ENCODE data around the gene RNF222. TPM values are rescaled to one million over a fixed set of nuclear protein-coding genes. Genes with fewer than 3 reads are reported as not detected.

RNF222 gene
- total and polyA plus RNA-seq, 4 donors, result 0.11 TPM; not detected in 3

DNA sequence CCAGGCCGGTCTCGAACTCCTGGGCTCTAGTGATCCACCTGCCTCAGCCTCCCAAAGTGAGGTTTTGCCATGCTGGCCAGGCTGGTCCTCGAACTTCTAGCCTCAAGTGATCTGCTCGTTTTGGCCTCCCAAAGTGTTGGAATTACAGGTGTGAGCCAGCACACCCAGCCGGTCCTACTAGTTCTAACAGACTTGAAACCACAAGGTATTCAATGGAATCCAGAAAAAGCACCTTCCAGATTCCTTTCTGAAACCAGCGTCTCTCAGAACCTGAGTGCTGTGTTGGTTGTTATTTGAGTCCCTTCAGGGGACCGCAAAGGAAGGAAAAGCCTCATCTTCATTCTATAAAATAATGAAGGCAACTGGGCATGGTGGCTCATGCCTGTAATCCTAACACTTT is 25.2 kb downstream of the RNF222 start:
- DNase-seq (ENCODE audit: low read depth in 4 of 6, low spot score in 6 of 6), result no peak
- Histone ChIP-seq H3K9me3 (ENCODE audit: control insufficient read depth, insufficient read depth, low read length) (no peaks in the 10 kb centered on the region), H3K4me1 (ENCODE audit: control insufficient read depth, insufficient read depth, low read length) (peaks cover 19% of the 10 kb centered on the region), H3K27me3 (ENCODE audit: control insufficient read depth, insufficient read depth, low read length) (no peaks in the 10 kb centered on the region), H3K36me3 (ENCODE audit: control insufficient read depth, insufficient read depth, low read length) (peaks cover 32% of the 10 kb centered on the region), H3K4me3 (ENCODE audit: low read depth, low read length) (no peak overlapping the region), H3K27ac (ENCODE audit: low read depth, low read length) (no peak overlapping the region)
- 100% methylated on average over 2 of the region's 7 CpGs for WGBS (ENCODE audit: insufficient coverage)

DNA sequence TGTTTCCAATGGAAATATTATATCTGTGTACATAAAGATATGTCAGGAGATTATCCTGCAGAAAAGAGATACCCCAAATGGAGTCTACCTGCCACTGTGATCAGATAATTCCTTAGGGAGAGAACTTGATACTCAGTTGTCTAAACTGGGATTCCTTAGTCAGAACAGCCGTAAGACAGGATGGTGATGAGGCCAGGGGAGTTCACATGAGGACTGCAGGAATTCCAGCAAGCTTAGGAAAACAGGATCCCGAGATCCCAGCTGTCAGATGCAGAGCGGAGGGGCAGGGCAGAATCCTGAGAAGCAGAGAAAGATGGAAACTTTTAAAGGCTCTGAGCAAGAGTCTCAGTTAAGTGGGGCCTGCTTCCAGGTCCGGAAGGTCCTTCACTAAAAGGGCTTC is 25.8 kb downstream of the RNF222 start:
- WGBS (ENCODE audit: insufficient coverage), result 95% methylated on average over 3 of the region's 4 CpGs
- peaks cover 34% of the 10 kb centered on the region for H3K36me3 ChIP-seq (ENCODE audit: control insufficient read depth, insufficient read depth, low read length)

DNA sequence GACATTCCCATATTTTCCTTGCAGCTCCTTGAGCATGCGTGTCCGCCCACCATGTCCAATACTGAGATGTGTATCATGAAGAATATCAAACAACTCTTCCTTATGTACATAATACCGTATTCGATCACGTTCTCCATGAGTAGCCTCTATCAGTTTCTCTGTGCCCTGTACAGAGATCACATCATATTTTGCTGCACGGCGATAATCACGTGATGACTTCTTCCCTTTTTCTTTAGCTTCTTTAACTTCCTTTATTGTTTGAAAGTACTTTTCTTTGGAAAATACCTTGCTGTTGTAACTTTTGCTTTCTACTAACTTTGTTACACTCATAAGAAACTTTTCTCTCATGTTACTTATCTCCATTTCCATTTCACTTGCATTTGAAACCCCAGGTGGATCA is 27.7 kb downstream of the RNF222 start:
- no peak for DNase-seq (ENCODE audit: low read depth in 4 of 6, low spot score in 6 of 6)
- H3K4me1 ChIP-seq (ENCODE audit: control insufficient read depth, insufficient read depth, low read length), result peaks cover under 1% of the 10 kb centered on the region
- H3K36me3 ChIP-seq (ENCODE audit: control insufficient read depth, insufficient read depth, low read length), result peaks cover 34% of the 10 kb centered on the region

More for the DNA sequence above, 25.8 kb downstream of the RNF222 start:
- H3K4me3 ChIP-seq (ENCODE audit: low read depth, low read length), result no peak overlapping the region
- no peaks in the 10 kb centered on the region for H3K9me3 ChIP-seq (ENCODE audit: control insufficient read depth, insufficient read depth, low read length)
- H3K27me3 ChIP-seq (ENCODE audit: control insufficient read depth, insufficient read depth, low read length), result no peaks in the 10 kb centered on the region
- H3K27ac ChIP-seq (ENCODE audit: low read depth, low read length), result no peak overlapping the region
- no peak for DNase-seq (ENCODE audit: low read depth in 4 of 6, low spot score in 6 of 6)
- H3K4me1 ChIP-seq (ENCODE audit: control insufficient read depth, insufficient read depth, low read length), result peaks cover 17% of the 10 kb centered on the region

DNA sequence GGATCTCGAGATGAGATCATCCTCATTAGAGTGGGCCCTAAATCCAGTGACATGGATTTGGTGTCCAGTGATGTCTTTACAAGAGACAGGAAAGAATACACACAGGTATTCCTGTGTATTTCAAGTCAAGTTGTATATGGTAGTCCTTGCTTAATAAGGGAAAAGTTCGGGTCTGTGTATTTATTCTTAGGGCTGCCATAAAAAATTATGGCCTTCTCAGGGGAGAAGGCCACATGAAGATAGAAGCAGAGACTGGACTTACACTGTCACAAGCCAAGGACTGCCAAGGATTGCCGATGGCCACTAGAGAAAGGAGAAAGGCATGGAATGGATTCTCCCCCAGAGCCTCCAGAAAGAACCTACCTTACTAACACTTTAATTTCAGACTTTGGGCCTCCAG is 29.4 kb downstream of the RNF222 start:
- no peaks in the 10 kb centered on the region for H3K9me3 ChIP-seq (ENCODE audit: control insufficient read depth, insufficient read depth, low read length)
- WGBS (ENCODE audit: insufficient coverage), result 90% methylated on average over 2 of the region's 3 CpGs
- H3K36me3 ChIP-seq (ENCODE audit: control insufficient read depth, insufficient read depth, low read length), result peaks cover 33% of the 10 kb centered on the region
- no peak overlapping the region for H3K4me3 ChIP-seq (ENCODE audit: low read depth, low read length)
- H3K27me3 ChIP-seq (ENCODE audit: control insufficient read depth, insufficient read depth, low read length), result no peaks in the 10 kb centered on the region
- H3K4me1 ChIP-seq (ENCODE audit: control insufficient read depth, insufficient read depth, low read length), result no peaks in the 10 kb centered on the region
- no peak for DNase-seq (ENCODE audit: low read depth in 4 of 6, low spot score in 6 of 6)
- no peak overlapping the region for H3K27ac ChIP-seq (ENCODE audit: low read depth, low read length)

More for the DNA sequence above, 27.7 kb downstream of the RNF222 start:
- H3K27ac ChIP-seq (ENCODE audit: low read depth, low read length), result no peak overlapping the region
- H3K27me3 ChIP-seq (ENCODE audit: control insufficient read depth, insufficient read depth, low read length), result no peaks in the 10 kb centered on the region
- no peaks in the 10 kb centered on the region for H3K9me3 ChIP-seq (ENCODE audit: control insufficient read depth, insufficient read depth, low read length)
- no peak overlapping the region for H3K4me3 ChIP-seq (ENCODE audit: low read depth, low read length)
- WGBS (ENCODE audit: insufficient coverage), result 100% methylated on average over 3 of the region's 8 CpGs

DNA sequence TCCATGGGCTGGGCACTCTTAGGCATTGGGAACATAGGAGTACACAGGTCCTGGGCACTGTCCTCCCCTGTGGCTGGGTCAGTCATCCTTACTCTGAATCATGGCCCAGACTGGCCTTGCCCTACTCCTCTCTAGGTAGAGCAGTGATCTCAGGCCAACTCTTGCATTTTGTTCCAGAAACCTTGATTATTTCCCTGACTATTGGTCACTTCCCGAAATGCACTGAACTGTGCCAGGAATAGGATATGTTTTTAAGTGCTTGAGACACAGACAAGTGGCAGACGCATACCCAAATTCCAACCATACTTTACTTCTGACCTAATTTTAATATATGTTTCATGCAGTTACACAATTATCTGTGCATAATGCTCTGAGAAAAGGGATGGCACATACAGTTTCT is 31.4 kb downstream of the RNF222 start:
- peaks cover 30% of the 10 kb centered on the region for H3K36me3 ChIP-seq (ENCODE audit: control insufficient read depth, insufficient read depth, low read length)
- peaks cover 2% of the 10 kb centered on the region for H3K4me1 ChIP-seq (ENCODE audit: control insufficient read depth, insufficient read depth, low read length)
- no peak for DNase-seq (ENCODE audit: low read depth in 4 of 6, low spot score in 6 of 6)
- WGBS (ENCODE audit: insufficient coverage), result no CpG with 5 or more reads among the region's 2 CpGs
- no peaks in the 10 kb centered on the region for H3K9me3 ChIP-seq (ENCODE audit: control insufficient read depth, insufficient read depth, low read length)
- no peak overlapping the region for H3K4me3 ChIP-seq (ENCODE audit: low read depth, low read length)
- H3K27me3 ChIP-seq (ENCODE audit: control insufficient read depth, insufficient read depth, low read length), result no peaks in the 10 kb centered on the region
- H3K27ac ChIP-seq (ENCODE audit: low read depth, low read length), result no peak overlapping the region

DNA sequence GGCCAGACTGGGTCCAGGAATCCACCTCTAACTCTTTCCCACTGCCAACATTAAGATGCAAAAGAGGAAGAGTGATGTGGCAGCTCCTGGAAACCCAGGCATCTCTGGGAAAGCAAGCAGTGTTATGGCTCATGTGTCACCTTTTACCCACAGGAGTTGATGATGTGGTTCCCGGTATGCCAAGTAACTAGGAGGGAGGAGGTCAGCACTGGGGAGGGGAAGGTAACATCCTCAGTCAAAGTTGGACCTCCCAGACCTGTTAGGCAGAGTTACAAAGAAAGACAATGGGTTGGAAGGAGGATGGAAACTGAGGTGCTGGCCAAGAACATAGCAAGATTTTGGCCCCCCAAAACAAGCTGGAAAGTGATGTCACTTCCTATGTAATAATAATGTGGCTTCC is 32.5 kb downstream of the RNF222 start:
- Histone ChIP-seq H3K4me1 (ENCODE audit: control insufficient read depth, insufficient read depth, low read length) (peaks cover 2% of the 10 kb centered on the region), H3K4me3 (ENCODE audit: low read depth, low read length) (no peak overlapping the region), H3K27me3 (ENCODE audit: control insufficient read depth, insufficient read depth, low read length) (no peaks in the 10 kb centered on the region), H3K9me3 (ENCODE audit: control insufficient read depth, insufficient read depth, low read length) (no peaks in the 10 kb centered on the region), H3K27ac (ENCODE audit: low read depth, low read length) (no peak overlapping the region), H3K36me3 (ENCODE audit: control insufficient read depth, insufficient read depth, low read length) (peaks cover 30% of the 10 kb centered on the region)
- WGBS (ENCODE audit: insufficient coverage), result 88% methylated on average over 1 of the region's 1 CpG
- no peak for DNase-seq (ENCODE audit: low read depth in 4 of 6, low spot score in 6 of 6)

DNA sequence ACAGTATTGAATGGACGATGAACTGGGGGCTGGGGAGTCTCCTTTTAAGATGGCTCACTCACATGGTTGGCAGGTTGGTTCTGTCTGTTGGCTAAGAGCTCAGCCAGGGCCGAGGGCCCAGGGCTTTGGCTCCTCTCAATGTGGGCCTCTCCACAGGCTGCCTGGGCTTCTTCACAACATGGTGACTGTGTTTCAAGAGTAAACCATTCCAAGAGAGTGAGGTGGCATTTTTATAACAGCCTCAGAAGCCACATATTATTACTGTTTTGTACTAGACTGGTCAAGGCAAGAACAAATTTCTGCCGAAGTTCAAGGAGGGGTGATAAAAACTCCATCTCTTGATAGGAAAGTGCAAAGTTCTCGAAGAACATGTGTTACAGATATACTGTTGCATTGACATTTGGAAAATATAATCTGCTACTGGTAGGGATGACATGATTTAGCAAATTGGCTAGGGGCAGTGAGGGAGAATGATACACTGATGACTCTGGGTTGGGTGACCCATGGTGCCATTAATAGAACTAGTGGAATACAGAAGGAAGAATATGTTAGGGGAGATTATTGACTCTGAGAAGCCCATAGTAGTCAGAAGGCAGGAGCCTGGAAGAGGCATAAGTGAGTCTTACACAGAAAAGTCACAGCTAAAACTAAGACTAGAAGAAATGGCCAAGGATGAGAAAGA is 34.8 kb downstream of the RNF222 start:
- H3K9me3 ChIP-seq (ENCODE audit: control insufficient read depth, insufficient read depth, low read length), result no peaks in the 10 kb centered on the region
- peaks cover 19% of the 10 kb centered on the region for H3K36me3 ChIP-seq (ENCODE audit: control insufficient read depth, insufficient read depth, low read length)
- no peak for DNase-seq (ENCODE audit: low read depth in 4 of 6, low spot score in 6 of 6)
- H3K4me1 ChIP-seq (ENCODE audit: control insufficient read depth, insufficient read depth, low read length), result peaks cover 2% of the 10 kb centered on the region
- no peak overlapping the region for H3K4me3 ChIP-seq (ENCODE audit: low read depth, low read length)
- H3K27me3 ChIP-seq (ENCODE audit: control insufficient read depth, insufficient read depth, low read length), result no peaks in the 10 kb centered on the region
- WGBS (ENCODE audit: insufficient coverage), result 87% methylated on average over 3 of the region's 4 CpGs
- no peak overlapping the region for H3K27ac ChIP-seq (ENCODE audit: low read depth, low read length)

DNA sequence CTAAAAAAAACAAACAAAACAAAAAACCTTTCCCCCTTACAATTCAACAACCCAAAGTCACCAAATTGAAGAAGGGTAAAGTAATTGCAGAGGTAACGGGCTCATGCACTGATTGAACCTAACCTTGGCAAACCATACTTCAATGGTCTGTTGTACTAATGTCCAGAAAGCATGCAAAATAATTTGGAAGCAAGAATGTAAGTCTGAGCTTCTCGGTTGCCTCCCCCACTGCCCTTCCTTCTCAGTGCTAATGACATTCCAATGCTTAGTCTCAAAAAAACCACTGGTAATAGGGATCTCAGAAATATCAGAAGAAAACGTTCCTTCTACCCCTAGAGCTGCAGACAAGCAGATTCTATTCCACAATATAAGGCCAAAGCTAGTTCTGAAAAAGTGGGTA is 36.9 kb downstream of the RNF222 start:
- Histone ChIP-seq H3K27ac (ENCODE audit: low read depth, low read length) (peak overlapping the region; percentile 47), H3K4me3 (ENCODE audit: low read depth, low read length) (no peak overlapping the region), H3K36me3 (ENCODE audit: control insufficient read depth, insufficient read depth, low read length) (peaks cover 13% of the 10 kb centered on the region), H3K27me3 (ENCODE audit: control insufficient read depth, insufficient read depth, low read length) (no peaks in the 10 kb centered on the region), H3K4me1 (ENCODE audit: control insufficient read depth, insufficient read depth, low read length) (peaks cover 2% of the 10 kb centered on the region), H3K9me3 (ENCODE audit: control insufficient read depth, insufficient read depth, low read length) (no peaks in the 10 kb centered on the region)
- DNase-seq (ENCODE audit: low read depth in 4 of 6, low spot score in 6 of 6), result no peak
- WGBS (ENCODE audit: insufficient coverage), result no CpG with 5 or more reads among the region's 3 CpGs

DNA sequence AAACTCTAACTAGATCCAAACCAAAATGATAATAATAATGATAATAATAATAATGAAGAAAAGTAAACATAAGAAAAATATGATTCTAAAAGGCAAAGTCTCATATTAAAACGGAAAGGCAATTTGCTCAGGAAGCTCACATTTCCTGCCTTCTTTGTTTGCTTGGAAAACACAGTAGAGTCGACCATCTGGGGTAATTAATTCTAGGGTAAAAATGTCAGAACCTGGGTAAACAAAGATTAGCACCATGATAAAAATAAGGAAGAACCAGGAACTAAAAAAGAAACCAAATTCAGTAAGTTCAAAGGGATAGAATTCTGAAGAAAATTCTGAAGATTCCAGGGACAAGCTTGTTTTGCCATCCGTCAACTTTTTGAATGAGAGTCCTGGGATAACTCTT is 37.4 kb downstream of the RNF222 start:
- no peak for DNase-seq (ENCODE audit: low read depth in 4 of 6, low spot score in 6 of 6)
- no CpG with 5 or more reads among the region's 3 CpGs for WGBS (ENCODE audit: insufficient coverage)
- Histone ChIP-seq H3K36me3 (ENCODE audit: control insufficient read depth, insufficient read depth, low read length) (peaks cover 12% of the 10 kb centered on the region), H3K27ac (ENCODE audit: low read depth, low read length) (peak overlapping the region; percentile 47), H3K4me3 (ENCODE audit: low read depth, low read length) (no peak overlapping the region), H3K4me1 (ENCODE audit: control insufficient read depth, insufficient read depth, low read length) (peaks cover 2% of the 10 kb centered on the region), H3K9me3 (ENCODE audit: control insufficient read depth, insufficient read depth, low read length) (no peaks in the 10 kb centered on the region), H3K27me3 (ENCODE audit: control insufficient read depth, insufficient read depth, low read length) (no peaks in the 10 kb centered on the region)

DNA sequence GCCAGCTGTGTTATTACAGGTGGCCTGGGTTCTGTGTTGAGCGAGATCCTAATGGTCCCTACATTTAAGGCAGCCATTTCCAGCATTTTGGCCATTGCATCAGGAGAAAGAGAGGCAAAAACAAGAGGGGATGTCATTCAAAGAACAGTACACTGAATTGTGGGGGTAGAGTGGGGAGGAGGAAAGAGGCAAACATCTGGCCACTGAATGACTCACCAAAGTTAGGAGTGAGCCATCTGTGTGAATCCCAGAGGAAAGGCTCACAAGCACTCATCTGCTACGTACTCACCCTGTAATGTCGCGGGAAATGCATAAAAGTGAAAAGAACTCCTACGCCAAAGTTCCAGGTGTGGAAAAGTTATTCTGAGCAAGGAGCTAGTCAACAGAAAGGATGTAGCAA is 37.9 kb downstream of the RNF222 start:
- DNase-seq (ENCODE audit: low read depth in 4 of 6, low spot score in 6 of 6), result peak in 2 of 6 donors; percentile 27 to 36
- no peaks in the 10 kb centered on the region for H3K27me3 ChIP-seq (ENCODE audit: control insufficient read depth, insufficient read depth, low read length)
- peaks cover 2% of the 10 kb centered on the region for H3K4me1 ChIP-seq (ENCODE audit: control insufficient read depth, insufficient read depth, low read length)
- peak overlapping the region; percentile 69 for H3K27ac ChIP-seq (ENCODE audit: low read depth, low read length)
- 54% methylated on average over 2 of the region's 5 CpGs for WGBS (ENCODE audit: insufficient coverage)
- peaks cover 8% of the 10 kb centered on the region for H3K36me3 ChIP-seq (ENCODE audit: control insufficient read depth, insufficient read depth, low read length)
- no peak overlapping the region for H3K4me3 ChIP-seq (ENCODE audit: low read depth, low read length)
- no peaks in the 10 kb centered on the region for H3K9me3 ChIP-seq (ENCODE audit: control insufficient read depth, insufficient read depth, low read length)
